Measurements from ENCODE around the gene PRKAR1B. TPM values are rescaled to one million over a fixed set of nuclear protein-coding genes. Genes with fewer than 3 reads are reported as not detected.
A peak's percentile ranks its signal among the peaks of the same experiment; 100 is the strongest.

PRKAR1B gene
- total RNA-seq, 1 experiment from 2014 or later = 27.2 TPM

GRCh38 chr7:770336-770735, 43.3 kb upstream of the PRKAR1B start:
- peaks cover 32% of the 10 kb centered on the region for H3K4me1 ChIP-seq (ENCODE audit: insufficient read depth, low read length, poor library complexity, severe bottlenecking)
- H3K9me3 ChIP-seq (ENCODE audit: low read depth, low read length, poor library complexity, severe bottlenecking) = no peaks in the 10 kb centered on the region
- H3K27ac ChIP-seq (ENCODE audit: low read depth, low read length, poor library complexity, severe bottlenecking) = peak overlapping the region; percentile 32
- no TSS peak for BruUV-seq (replicated peaks)
- DNase-seq (ENCODE audit: low spot score) = no peak
- intact Hi-C loops (cut with micrococcal nuclease; ENCODE audit: unreplicated experiment) = loop anchor here (10.0 kb wide), 1 partner anchor 166 kb away; no protein-coding TSS in a partner anchor
- ChIA-PET CTCF (no interaction called here), POLR2A (ENCODE audit: low non-redundant PET) (no interaction called here)
- no peak overlapping the region for H3K4me3 ChIP-seq (ENCODE audit: low read depth, low read length, poor library complexity, severe bottlenecking)
- no peaks in the 10 kb centered on the region for H3K27me3 ChIP-seq (replicated peaks; ENCODE audit: insufficient read depth, low read depth, low read length, poor library complexity)
- H3K36me3 ChIP-seq (ENCODE audit: insufficient read depth, low read length, poor library complexity, severe bottlenecking) = peaks cover 31% of the 10 kb centered on the region
- TF ChIP-seq CTCF (conservative IDR thresholded peaks at IDR 0.05; ENCODE audit: low read depth, low read length) = no peak
- TF ChIP-seq EZH2 (IDR thresholded peaks at IDR 0.05; ENCODE audit: borderline replicate concordance, low read depth, low read length, poor library complexity, severe bottlenecking) = no peak

GRCh38 chr7:768881-769504, 41.9 kb upstream of the PRKAR1B start:
- TF ChIP-seq EZH2 (IDR thresholded peaks at IDR 0.05; ENCODE audit: borderline replicate concordance, low read depth, low read length, poor library complexity, severe bottlenecking) = no peak
- peak; percentile 45; the same call in 1 of the 2 replicates for TF ChIP-seq CTCF (conservative IDR thresholded peaks at IDR 0.05; ENCODE audit: low read depth, low read length)
- no TSS peak for BruUV-seq (replicated peaks)
- H3K4me1 ChIP-seq (ENCODE audit: insufficient read depth, low read length, poor library complexity, severe bottlenecking) = peaks cover 32% of the 10 kb centered on the region
- POLR2A ChIA-PET (ENCODE audit: low non-redundant PET) = no interaction called here
- peak overlapping the region; percentile 23 for H3K4me3 ChIP-seq (ENCODE audit: low read depth, low read length, poor library complexity, severe bottlenecking)
- H3K36me3 ChIP-seq (ENCODE audit: insufficient read depth, low read length, poor library complexity, severe bottlenecking) = peaks cover 33% of the 10 kb centered on the region
- intact Hi-C loops (cut with micrococcal nuclease; ENCODE audit: unreplicated experiment) = no loop called here
- CTCF ChIA-PET = no interaction called here
- H3K27me3 ChIP-seq (replicated peaks; ENCODE audit: insufficient read depth, low read depth, low read length, poor library complexity) = no peaks in the 10 kb centered on the region
- no peaks in the 10 kb centered on the region for H3K9me3 ChIP-seq (ENCODE audit: low read depth, low read length, poor library complexity, severe bottlenecking)
- peak overlapping the region; percentile 97 for H3K27ac ChIP-seq (ENCODE audit: low read depth, low read length, poor library complexity, severe bottlenecking)
- DNase-seq (ENCODE audit: low spot score) = peak; percentile 74

- POLR2A ChIA-PET (ENCODE audit: low non-redundant PET) = interaction anchor here (0.6 to 0.7 kb wide), 3 partner anchors 132 to 435 kb away, joined by 3 to 8 read pairs (median 4); no protein-coding TSS in a partner anchor
- intact Hi-C loops (cut with micrococcal nuclease; ENCODE audit: unreplicated experiment) = no loop called here
- Histone ChIP-seq H3K4me1 (ENCODE audit: insufficient read depth, low read length, poor library complexity, severe bottlenecking) (peaks cover 32% of the 10 kb centered on the region), H3K4me3 (ENCODE audit: low read depth, low read length, poor library complexity, severe bottlenecking) (peak overlapping the region; percentile 29), H3K27me3 (replicated peaks; ENCODE audit: insufficient read depth, low read depth, low read length, poor library complexity) (no peaks in the 10 kb centered on the region), H3K27ac (ENCODE audit: low read depth, low read length, poor library complexity, severe bottlenecking) (peak overlapping the region; percentile 97), H3K36me3 (ENCODE audit: insufficient read depth, low read length, poor library complexity, severe bottlenecking) (peaks cover 39% of the 10 kb centered on the region), H3K9me3 (ENCODE audit: low read depth, low read length, poor library complexity, severe bottlenecking) (no peaks in the 10 kb centered on the region)
- TF ChIP-seq EZH2 (IDR thresholded peaks at IDR 0.05; ENCODE audit: borderline replicate concordance, low read depth, low read length, poor library complexity, severe bottlenecking) (no peak), CTCF (conservative IDR thresholded peaks at IDR 0.05; ENCODE audit: low read depth, low read length) (no peak)
- CTCF ChIA-PET = interaction anchor here (0.7 to 1.0 kb wide), 2 partner anchors 352 to 435 kb away, joined by 3 to 6 read pairs; no protein-coding TSS in a partner anchor
- peak; percentile 96 for DNase-seq (ENCODE audit: low spot score)
- no TSS peak for BruUV-seq (replicated peaks)
These were observed 41.1 kb upstream of the PRKAR1B start for GRCh38 chr7:767941-768731.

All from A673 (cell line).